Stomach (tissue), 9 donors: ENCODE measurements around the gene DDIAS. TPM values are rescaled to one million over a fixed set of nuclear protein-coding genes. Genes with fewer than 3 reads are reported as not detected.

ENCODE experiments used
- DNase-seq, 2 donors: peaks; one replicate each; pipeline versions ENCODE4 v3.0.0 to v3.0.0-alpha.2; 2013 to 2019
- H3K27ac ChIP-seq, 5 donors: fragments of 200-600 bp in 4 of 5; sonication (generic) in 4 of 5; one replicate each; pipeline ENCODE4 v1.5.1; 2013 to 2019; ENCODE audit warnings: mild to moderate bottlenecking in 1 of 5, moderate library complexity in 1 of 5
- H3K27me3 ChIP-seq, 3 donors: fragments of 200-600 bp; sonication (generic); one replicate each; pipeline ENCODE4 v1.5.1; 2017 to 2019; ENCODE audit warnings: mixed run types in 1 of 3
- H3K36me3 ChIP-seq, 4 donors: fragments of 200-600 bp; sonication (generic); 1 replicate in 3 of 4; 2 replicates in 1 of 4; pipeline ENCODE4 v1.5.1; 2016 to 2019
- H3K4me1 ChIP-seq, 4 donors: fragments of 200-600 bp; sonication (generic); one replicate each; pipeline ENCODE4 v1.5.1; 2016 to 2019
- H3K4me3 ChIP-seq, 4 donors: fragments of 200-600 bp; sonication (generic) in 3 of 4; one replicate each; pipeline ENCODE4 v1.5.1; 2016 to 2019; ENCODE audit warnings: mild to moderate bottlenecking in 1 of 4
- H3K9me3 ChIP-seq, 4 donors: fragments of 200-600 bp; sonication (generic); one replicate each; pipeline ENCODE4 v1.5.1; 2016 to 2019
- CTCF ChIP-seq, 7 experiments: fragments of 450-650 bp in 4 of 7; fragments of 200-600 bp in 3 of 7; sonication (generic) in 3 of 7; IDR thresholded peaks; one replicate each; pipeline ENCODE4 v1.5.1; 2016 to 2019; ENCODE audit warnings: antibody characterized with exemption in 7 of 7, control low read depth in 2 of 7, mild to moderate bottlenecking in 1 of 7
- EP300 ChIP-seq: sonication (generic); formaldehyde crosslinking; IDR thresholded peaks from one replicate; pipeline ENCODE4 v1.6.1; 2017; ENCODE audit warnings: antibody characterized with exemption
- POLR2A ChIP-seq, 4 donors: fragments of 450-650 bp; IDR thresholded peaks; one replicate each; pipeline ENCODE4 v1.6.1; 2016; ENCODE audit warnings: antibody characterized with exemption in 4 of 4, control low read depth in 2 of 4, mild to moderate bottlenecking in 1 of 4, moderate library complexity in 1 of 4
- POLR2AphosphoS5 ChIP-seq, 3 donors: sonication (generic); formaldehyde crosslinking; IDR thresholded peaks; one replicate each; pipeline ENCODE4 v1.6.1; 2016; ENCODE audit warnings: antibody characterized with exemption in 3 of 3
- WGBS, 5 donors: extraction: QIAGEN DNeasy Blood & Tissue Kit in 3 of 5; methylation state at CpG; one replicate each; pipeline versions ENCODE4 v1.1.5 to v1.1.7; 2013 to 2018; 5-methylcytosine and 5-hydroxymethylcytosine counted together
- intact Hi-C: fragments of 100-400 bp; cut with DNase I; formaldehyde crosslinking; loops from one replicate; pipeline ENCODE4 v1.15.1; 2023; ENCODE audit warnings: low total_unique reads
- polyA plus RNA-seq, 3 donors: library from polyadenylated mRNA; stranded (reverse); fragments of 200-250 nt; gene quantifications; one replicate each; pipeline ENCODE4 v1.2.3, GENCODE V29; 2013
- total RNA-seq, 5 donors: library from RNA; depleted of rRNA; stranded (reverse); fragments of >200 nt; gene quantifications; one replicate each; pipeline versions ENCODE4 v1.1.0 to v1.2.3, GENCODE V29; 2014 to 2016
- donor health status: healthy with polysubstance abuse.
- donor health status: Bipolar disorder and iron deficiency.
- donor health status: healthy.

The DDIAS gene
- total and polyA plus RNA-seq, 8 donors: 0.31 to 2.6 (median 1.6) TPM; not detected in 3

- no peaks in the 10 kb centered on the region for H3K27me3 ChIP-seq
- no peaks in the 10 kb centered on the region for H3K4me1 ChIP-seq
- no peak overlapping the region for H3K27ac ChIP-seq
- H3K36me3 ChIP-seq: no peaks in the 10 kb centered on the region
- no peak overlapping the region for H3K4me3 ChIP-seq
- 63 to 83% (median 78%) methylated on average over 1 of the region's 1 CpG for WGBS, 5 donors
- no peaks in the 10 kb centered on the region for H3K9me3 ChIP-seq
- DNase-seq: no peak
- intact Hi-C loops: no loop called here
- TF ChIP-seq EP300 (no peak), CTCF (IDR thresholded peaks at IDR 0.05) (no peak), POLR2AphosphoS5 (IDR thresholded peaks at IDR 0.05) (no peak), POLR2A (IDR thresholded peaks at IDR 0.05) (no peak)
These were observed 70.6 kb downstream of the DDIAS start for GRCh38 chr11:82972103-82972502.

GRCh38 chr11:82974135-82974534 is 72.6 kb downstream of the DDIAS start:
- Histone ChIP-seq H3K27ac (no peak overlapping the region), H3K27me3 (no peaks in the 10 kb centered on the region), H3K4me3 (no peak overlapping the region), H3K9me3 (no peaks in the 10 kb centered on the region), H3K4me1 (no peaks in the 10 kb centered on the region), H3K36me3 (no peaks in the 10 kb centered on the region)
- no peak for DNase-seq
- TF ChIP-seq CTCF (IDR thresholded peaks at IDR 0.05): no peak
- no peak for TF ChIP-seq POLR2AphosphoS5 (IDR thresholded peaks at IDR 0.05)
- TF ChIP-seq POLR2A (IDR thresholded peaks at IDR 0.05): no peak
- no peak for TF ChIP-seq EP300
- 86 to 98% (median 94%) methylated on average over 2 of the region's 2 CpGs for WGBS, 5 donors
- intact Hi-C loops: no loop called here

GRCh38 chr11:82974851-82975250 is 73.3 kb downstream of the DDIAS start:
- 65 to 92% (median 87%) methylated on average over 2 of the region's 2 CpGs for WGBS, 5 donors
- no peaks in the 10 kb centered on the region for H3K27me3 ChIP-seq
- H3K4me1 ChIP-seq: peaks cover 0 to 2% (median 0%) of the 10 kb centered on the region in 4 donors
- intact Hi-C loops: no loop called here
- no peaks in the 10 kb centered on the region for H3K36me3 ChIP-seq
- DNase-seq: no peak
- TF ChIP-seq POLR2AphosphoS5 (IDR thresholded peaks at IDR 0.05): no peak
- no peak for TF ChIP-seq CTCF (IDR thresholded peaks at IDR 0.05)
- TF ChIP-seq POLR2A (IDR thresholded peaks at IDR 0.05): no peak
- no peak for TF ChIP-seq EP300
- H3K27ac ChIP-seq: no peak overlapping the region
- H3K4me3 ChIP-seq: no peak overlapping the region
- H3K9me3 ChIP-seq: no peaks in the 10 kb centered on the region

GRCh38 chr11:82975882-82976281 is 74.3 kb downstream of the DDIAS start:
- Histone ChIP-seq H3K4me1 (peaks cover 0 to 8% (median 0%) of the 10 kb centered on the region in 4 donors), H3K27ac (no peak overlapping the region), H3K36me3 (peaks cover 0 to 2% (median 0%) of the 10 kb centered on the region in 4 donors), H3K27me3 (no peaks in the 10 kb centered on the region), H3K4me3 (no peak overlapping the region), H3K9me3 (no peaks in the 10 kb centered on the region)
- intact Hi-C loops: no loop called here
- no peak for DNase-seq
- TF ChIP-seq POLR2AphosphoS5 (IDR thresholded peaks at IDR 0.05) (no peak), EP300 (no peak), POLR2A (IDR thresholded peaks at IDR 0.05) (no peak)

GRCh38 chr11:82976786-82977185 is 75.2 kb downstream of the DDIAS start:
- no peak overlapping the region for H3K4me3 ChIP-seq
- TF ChIP-seq POLR2A (IDR thresholded peaks at IDR 0.05): no peak
- TF ChIP-seq POLR2AphosphoS5 (IDR thresholded peaks at IDR 0.05): no peak
- no peak for TF ChIP-seq CTCF (IDR thresholded peaks at IDR 0.05)
- TF ChIP-seq EP300: no peak
- H3K4me1 ChIP-seq: peaks cover 0 to 8% (median 0%) of the 10 kb centered on the region in 4 donors
- peaks cover under 1 to 11% (median 5%) of the 10 kb centered on the region in 4 donors for H3K36me3 ChIP-seq
- intact Hi-C loops: no loop called here
- H3K27me3 ChIP-seq: no peaks in the 10 kb centered on the region
- H3K9me3 ChIP-seq: no peaks in the 10 kb centered on the region
- DNase-seq: no peak
- H3K27ac ChIP-seq: no peak overlapping the region
